Activated CD8-positive, alpha-beta T cell treated with anti-CD3 and anti-CD28 coated beads for 36 hours (primary cell): ENCODE measurements around the gene EZR. TPM values are rescaled to one million over a fixed set of nuclear protein-coding genes. Genes with fewer than 3 reads are reported as not detected.

Source experiments
- ATAC-seq: fragments of 200-7000 bp; cut with Tn5 transposase; one replicate; pipeline ENCODE4 v1.10.0; 2021; ENCODE audit warnings: mild to moderate bottlenecking, moderate library complexity
- CTCF ChIA-PET: fragments of 350-600 bp; sonication (Branson Sonifier 250); formaldehyde crosslinking; loops from one replicate; lab custom pipeline; 2021; ENCODE audit warnings: antibody characterized with exemption; lab: Charles Lee
- POLR2A ChIA-PET: fragments of 350-600 bp; sonication (Branson Sonifier 250); formaldehyde crosslinking; loops from one replicate; lab custom pipeline; 2021; ENCODE audit warnings: antibody characterized with exemption; lab: Charles Lee
- DNase-seq: peaks from one replicate; pipeline ENCODE4 v3.0.0-alpha.2; 2020
- H3K27ac Mint-ChIP-seq: one replicate; pipeline ENCODE4 v1.8.0; 2021; ENCODE audit warnings: mild to moderate bottlenecking, mixed read lengths
- H3K27me3 Mint-ChIP-seq: one replicate; pipeline ENCODE4 v1.8.0; 2021; ENCODE audit warnings: mixed read lengths
- H3K36me3 Mint-ChIP-seq: one replicate; pipeline ENCODE4 v1.8.0; 2021; ENCODE audit warnings: low read depth, mixed read lengths
- H3K4me1 Mint-ChIP-seq: one replicate; pipeline ENCODE4 v1.8.0; 2021; ENCODE audit warnings: low read depth, mixed read lengths
- H3K4me3 Mint-ChIP-seq: one replicate; pipeline ENCODE4 v1.8.0; 2021; ENCODE audit warnings: mild to moderate bottlenecking, moderate library complexity, mixed read lengths
- H3K9me3 Mint-ChIP-seq: one replicate; pipeline ENCODE4 v1.8.0; 2021; ENCODE audit warnings: mixed read lengths
- CTCF ChIP-seq: fragments of 200-600 bp; IDR thresholded peaks from one replicate; pipeline ENCODE4 v1.8.0; 2022; ENCODE audit warnings: antibody characterized with exemption, mild to moderate bottlenecking
- intact Hi-C: fragments of 100-400 bp; cut with micrococcal nuclease; formaldehyde crosslinking; loops from one replicate; pipeline ENCODE4 v1.10.0; 2022
- total RNA-seq, 2 experiments: library from RNA; stranded (reverse); gene quantifications; one replicate each; pipeline ENCODE4 v1.2.3, GENCODE V29; 2021

EZR gene
- total RNA-seq, 2 experiments from 2014 or later: 199 to 206 TPM

- ATAC-seq: no peak
- peaks cover 80% of the 10 kb centered on the region for H3K36me3 Mint-ChIP-seq
- peaks cover 47% of the 10 kb centered on the region for H3K4me1 Mint-ChIP-seq
- no peak overlapping the region for H3K4me3 Mint-ChIP-seq
- TF ChIP-seq CTCF: no peak
- CTCF ChIA-PET: interaction anchor here (0.9 to 2.2 kb wide), 3 partner anchors 24 to 365 kb away, joined by 3 to 7 read pairs (median 5); no protein-coding TSS in a partner anchor
- peak overlapping the region; percentile 81 for H3K27ac Mint-ChIP-seq
- DNase-seq: no peak
- H3K27me3 Mint-ChIP-seq: no peaks in the 10 kb centered on the region
- H3K9me3 Mint-ChIP-seq: no peaks in the 10 kb centered on the region
- intact Hi-C loops: no loop called here
- POLR2A ChIA-PET: interaction anchor here (1.1 to 3.6 kb wide), 3 partner anchors 10 to 48 kb away, joined by 3 to 10 read pairs (median 7); no protein-coding TSS in a partner anchor
These were observed 49.9 kb downstream of the EZR start for GRCh38 chr6:158769234-158769770.

GRCh38 chr6:158768436-158768835, 50.7 kb downstream of the EZR start:
- H3K9me3 Mint-ChIP-seq: no peaks in the 10 kb centered on the region
- ATAC-seq (no peak), DNase-seq (no peak)
- peak overlapping the region; percentile 75 for H3K27ac Mint-ChIP-seq
- ChIA-PET POLR2A (interaction anchor here (1.7 to 3.6 kb wide), 2 partner anchors 11 to 21 kb away, joined by 7 to 10 read pairs; no protein-coding TSS in a partner anchor), CTCF (interaction anchor here (0.9 to 1.6 kb wide), 2 partner anchors 25 to 64 kb away, joined by 3 to 5 read pairs; no protein-coding TSS in a partner anchor)
- no peak overlapping the region for H3K4me3 Mint-ChIP-seq
- H3K4me1 Mint-ChIP-seq: peaks cover 40% of the 10 kb centered on the region
- H3K27me3 Mint-ChIP-seq: no peaks in the 10 kb centered on the region
- TF ChIP-seq CTCF: no peak
- intact Hi-C loops: no loop called here
- peaks cover 82% of the 10 kb centered on the region for H3K36me3 Mint-ChIP-seq

- no peaks in the 10 kb centered on the region for H3K9me3 Mint-ChIP-seq
- intact Hi-C loops: no loop called here
- POLR2A ChIA-PET: interaction anchor here (1.7 kb wide), 1 partner anchor 10 kb away, joined by 7 read pairs; no protein-coding TSS in a partner anchor
- H3K4me1 Mint-ChIP-seq: peaks cover 33% of the 10 kb centered on the region
- ATAC-seq (no peak), DNase-seq (no peak)
- no peaks in the 10 kb centered on the region for H3K27me3 Mint-ChIP-seq
- no peak overlapping the region for H3K4me3 Mint-ChIP-seq
- peaks cover 77% of the 10 kb centered on the region for H3K36me3 Mint-ChIP-seq
- CTCF ChIA-PET: interaction anchor here (1.2 to 1.6 kb wide), 2 partner anchors 26 to 205 kb away, joined by 3 to 5 read pairs; no protein-coding TSS in a partner anchor
- H3K27ac Mint-ChIP-seq: peak overlapping the region; percentile 75
- TF ChIP-seq CTCF: no peak
These were observed 51.5 kb downstream of the EZR start for GRCh38 chr6:158767709-158768108.

- DNase-seq (no peak), ATAC-seq (no peak)
- intact Hi-C loops: no loop called here
- Mint-ChIP-seq H3K27me3 (no peaks in the 10 kb centered on the region), H3K36me3 (peaks cover 78% of the 10 kb centered on the region), H3K4me3 (no peak overlapping the region), H3K9me3 (no peaks in the 10 kb centered on the region), H3K4me1 (peaks cover 26% of the 10 kb centered on the region), H3K27ac (peak overlapping the region; percentile 12)
- ChIA-PET CTCF (interaction anchor here (1.2 to 1.5 kb wide), 2 partner anchors 14 to 206 kb away, joined by 3 to 4 read pairs; no protein-coding TSS in a partner anchor), POLR2A (interaction anchor here (1.1 to 1.2 kb wide), 2 partner anchors 11 to 15 kb away, joined by 3 to 4 read pairs; no protein-coding TSS in a partner anchor)
- TF ChIP-seq CTCF: no peak
These were observed 52.3 kb downstream of the EZR start for GRCh38 chr6:158766621-158767455.
